BLaER1 (cell line): ENCODE measurements around the gene UBE3A.

Experiments used
- H3K27ac ChIP-seq: shearing (Covaris generic); formaldehyde crosslinking; 2 replicates; pipeline ENCODE4 v1.8.1; 2022
- H3K27me3 ChIP-seq: shearing (Covaris generic); formaldehyde crosslinking; 2 replicates; pipeline ENCODE4 v1.8.1; 2022
- H3K36me3 ChIP-seq: shearing (Covaris generic); formaldehyde crosslinking; 2 replicates; pipeline ENCODE4 v1.8.1; 2022
- H3K4me1 ChIP-seq: shearing (Covaris generic); formaldehyde crosslinking; 2 replicates; pipeline ENCODE4 v1.8.1; 2022
- H3K4me2 ChIP-seq: shearing (Covaris generic); formaldehyde crosslinking; 2 replicates; pipeline ENCODE4 v1.8.1; 2022
- H3K4me3 ChIP-seq: shearing (Covaris generic); formaldehyde crosslinking; 2 replicates; pipeline ENCODE4 v1.8.1; 2022
- H3K9ac ChIP-seq: shearing (Covaris generic); formaldehyde crosslinking; 2 replicates; pipeline ENCODE4 v1.8.1; 2022
- H3K9me3 ChIP-seq: shearing (Covaris generic); formaldehyde crosslinking; 2 replicates; pipeline ENCODE4 v1.8.1; 2022
- H4K20me1 ChIP-seq: shearing (Covaris generic); formaldehyde crosslinking; 2 replicates; pipeline ENCODE4 v1.8.1; 2022
- Cebpa-rat ChIP-seq: shearing (Covaris generic); IDR thresholded peaks from 2 replicates; pipeline ENCODE4 v1.8.1; 2022

UBE3A gene

DNA sequence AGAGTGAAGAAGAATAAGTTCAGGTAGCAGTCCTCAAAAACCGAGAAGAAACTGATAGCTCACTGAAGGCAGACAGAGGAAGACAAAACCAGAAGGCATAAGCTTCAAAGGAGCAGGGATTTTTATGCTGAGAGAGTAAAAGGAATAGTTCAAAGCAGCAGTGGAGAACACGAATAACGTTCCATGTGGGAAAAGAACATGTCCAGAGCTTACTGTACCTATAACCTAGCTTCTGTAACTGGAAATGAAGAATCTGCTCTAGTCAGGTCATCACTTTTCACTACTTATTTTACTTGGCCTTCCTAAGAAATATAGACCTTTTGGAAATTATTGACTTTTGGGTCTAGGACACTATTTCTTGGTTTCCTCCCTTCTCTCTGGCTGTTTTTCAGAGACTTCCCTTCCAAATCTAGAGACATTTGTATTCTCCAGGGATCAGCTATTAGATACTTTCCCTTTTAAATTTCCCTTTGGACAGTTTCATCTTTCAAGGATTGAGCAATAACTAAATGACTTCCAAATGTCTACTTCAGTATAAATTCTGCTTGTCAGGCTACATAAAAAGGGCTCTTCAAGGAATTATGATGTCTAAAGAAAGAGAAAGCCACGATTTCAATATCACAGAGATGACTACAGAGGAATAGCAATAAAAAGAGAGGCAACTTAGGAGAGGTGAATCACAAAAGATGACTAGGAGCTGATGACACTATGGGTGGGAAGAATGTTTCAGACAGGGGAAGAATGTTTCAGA, 46.7 kb downstream of the UBE3A start:
- H3K4me1 ChIP-seq: no peaks in the 10 kb centered on the region
- H3K4me3 ChIP-seq: no peak overlapping the region
- H4K20me1 ChIP-seq: peaks cover 38% of the 10 kb centered on the region
- H3K36me3 ChIP-seq: peaks cover 98% of the 10 kb centered on the region
- H3K9ac ChIP-seq: no peak overlapping the region
- H3K27ac ChIP-seq: no peak overlapping the region
- H3K9me3 ChIP-seq: peaks cover 47% of the 10 kb centered on the region
- TF ChIP-seq Cebpa-rat: no peak
- no peak overlapping the region for H3K4me2 ChIP-seq
- no peaks in the 10 kb centered on the region for H3K27me3 ChIP-seq

DNA sequence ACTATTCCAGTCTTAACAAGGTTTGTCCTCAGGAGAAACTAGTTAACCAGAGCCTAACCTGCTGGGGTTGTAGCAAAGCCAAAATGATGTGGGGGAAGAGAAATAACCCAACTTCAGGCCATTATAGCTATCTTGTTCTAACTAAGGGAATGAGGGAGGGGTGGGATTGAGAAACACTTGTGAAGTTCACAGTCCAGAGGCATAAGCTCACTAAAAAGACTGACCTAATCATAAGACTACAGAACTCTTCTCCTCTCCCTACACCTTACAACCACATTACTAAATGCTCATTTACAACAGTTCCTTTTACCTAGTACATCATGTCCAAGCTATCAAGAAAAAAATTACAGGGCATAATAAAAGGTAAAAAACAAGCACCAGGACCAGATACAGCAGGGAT, 52.8 kb downstream of the UBE3A start:
- H4K20me1 ChIP-seq: no peaks in the 10 kb centered on the region; the same call in 1 of the 2 replicates
- no peak overlapping the region for H3K4me2 ChIP-seq
- no peak overlapping the region for H3K4me3 ChIP-seq
- H3K36me3 ChIP-seq: peaks cover 94% of the 10 kb centered on the region
- H3K9me3 ChIP-seq: peaks cover 93% of the 10 kb centered on the region
- H3K27ac ChIP-seq: no peak overlapping the region
- H3K9ac ChIP-seq: no peak overlapping the region
- no peaks in the 10 kb centered on the region for H3K4me1 ChIP-seq
- H3K27me3 ChIP-seq: no peaks in the 10 kb centered on the region
- TF ChIP-seq Cebpa-rat: no peak

DNA sequence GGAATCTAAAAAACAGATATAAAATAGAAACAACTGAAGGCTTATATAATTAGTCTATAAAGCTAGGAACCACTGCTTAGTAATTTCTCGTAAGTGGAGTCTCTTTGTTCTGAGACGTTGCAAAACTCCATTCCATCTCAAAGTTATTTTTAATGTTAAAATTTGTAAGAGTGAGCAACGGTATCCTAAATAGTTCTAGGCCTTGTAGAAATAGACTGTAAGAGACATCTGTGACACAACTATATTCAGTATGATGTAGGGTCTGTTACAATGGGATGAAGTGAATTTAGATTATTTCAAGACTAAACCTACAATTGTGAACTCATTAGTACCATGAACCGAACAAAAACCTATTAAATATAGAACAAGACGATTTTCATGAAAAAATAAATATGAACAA, 57.2 kb downstream of the UBE3A start:
- Histone ChIP-seq H3K4me3 (no peak overlapping the region), H4K20me1 (peaks cover 8% of the 10 kb centered on the region)

DNA sequence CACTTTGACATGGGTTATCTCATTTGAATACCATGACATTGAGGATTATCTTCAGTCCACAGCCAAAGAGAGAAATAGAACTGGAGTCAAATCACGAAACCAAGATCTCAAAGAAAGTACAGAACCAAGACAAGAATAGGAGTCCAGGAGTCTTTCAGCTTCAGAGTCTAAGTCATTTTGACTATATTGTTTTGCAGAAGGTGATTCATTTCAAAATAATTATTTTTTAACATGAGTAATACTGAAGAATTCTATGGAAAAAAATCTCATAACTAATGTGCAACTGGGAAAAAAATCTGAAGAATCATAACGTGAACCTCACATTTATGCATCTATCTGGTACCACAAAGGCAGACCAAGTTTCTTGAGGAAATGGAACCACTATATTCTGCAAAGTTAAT, 60.3 kb downstream of the UBE3A start:
- no peak for TF ChIP-seq Cebpa-rat

More for the DNA sequence above, 57.2 kb downstream of the UBE3A start:
- Histone ChIP-seq H3K36me3 (peaks cover 89% of the 10 kb centered on the region), H3K4me2 (no peak overlapping the region), H3K9ac (no peak overlapping the region), H3K27me3 (no peaks in the 10 kb centered on the region), H3K27ac (no peak overlapping the region), H3K9me3 (peaks cover 79% of the 10 kb centered on the region), H3K4me1 (no peaks in the 10 kb centered on the region)
- TF ChIP-seq Cebpa-rat: no peak

DNA sequence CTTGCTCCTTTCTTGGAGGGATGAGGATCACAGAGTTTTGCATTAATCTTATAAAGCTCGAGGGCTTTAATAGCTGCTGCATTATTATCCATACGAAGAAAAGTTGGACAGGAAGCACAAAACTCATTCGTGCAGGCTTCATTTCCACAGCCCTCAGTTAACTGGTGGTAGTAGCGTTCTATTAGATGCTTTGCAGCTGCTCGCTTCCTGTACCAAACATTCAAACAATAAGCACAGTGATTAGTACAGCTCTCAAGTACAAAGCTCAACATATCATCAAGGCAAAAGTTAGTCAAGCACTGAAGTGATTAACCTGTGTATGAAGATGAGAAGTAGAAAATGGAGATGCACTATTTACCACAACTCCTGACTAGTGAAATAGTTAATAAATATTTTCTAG, 63.3 kb downstream of the UBE3A start:
- Histone ChIP-seq H3K36me3 (peaks cover 93% of the 10 kb centered on the region), H3K9me3 (peaks cover 27% of the 10 kb centered on the region)
- TF ChIP-seq Cebpa-rat: no peak

More for the DNA sequence above, 60.3 kb downstream of the UBE3A start:
- Histone ChIP-seq H4K20me1 (peaks cover 27% of the 10 kb centered on the region), H3K9ac (no peak overlapping the region), H3K4me2 (no peak overlapping the region), H3K4me3 (no peak overlapping the region), H3K4me1 (no peaks in the 10 kb centered on the region), H3K27ac (no peak overlapping the region), H3K9me3 (peaks cover 53% of the 10 kb centered on the region), H3K27me3 (no peaks in the 10 kb centered on the region), H3K36me3 (peaks cover 89% of the 10 kb centered on the region)

DNA sequence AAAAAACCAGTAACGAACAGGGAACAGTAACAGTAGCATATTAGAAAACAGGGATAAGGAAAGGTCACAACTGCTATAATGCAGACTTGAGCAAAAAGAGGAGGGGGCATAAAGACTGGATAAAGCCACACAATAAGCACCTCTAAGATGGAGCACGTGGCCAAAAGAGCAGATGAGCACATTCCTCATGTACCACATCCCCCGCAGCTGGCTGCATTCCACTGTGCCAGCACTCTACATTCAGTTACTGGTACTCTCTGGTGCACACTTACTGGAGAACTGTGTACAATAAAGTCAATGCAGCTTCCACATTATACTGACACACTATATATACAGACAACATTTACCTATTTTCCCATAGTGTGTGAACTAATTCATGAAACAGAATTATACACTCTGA, 64.7 kb downstream of the UBE3A start:
- no peak overlapping the region for H3K4me3 ChIP-seq

More for the DNA sequence above, 63.3 kb downstream of the UBE3A start:
- no peak overlapping the region for H3K4me2 ChIP-seq
- H3K9ac ChIP-seq: no peak overlapping the region
- H3K4me3 ChIP-seq: no peak overlapping the region
- H3K27me3 ChIP-seq: no peaks in the 10 kb centered on the region
- H3K27ac ChIP-seq: no peak overlapping the region
- H3K4me1 ChIP-seq: no peaks in the 10 kb centered on the region
- H4K20me1 ChIP-seq: peaks cover 27% of the 10 kb centered on the region

DNA sequence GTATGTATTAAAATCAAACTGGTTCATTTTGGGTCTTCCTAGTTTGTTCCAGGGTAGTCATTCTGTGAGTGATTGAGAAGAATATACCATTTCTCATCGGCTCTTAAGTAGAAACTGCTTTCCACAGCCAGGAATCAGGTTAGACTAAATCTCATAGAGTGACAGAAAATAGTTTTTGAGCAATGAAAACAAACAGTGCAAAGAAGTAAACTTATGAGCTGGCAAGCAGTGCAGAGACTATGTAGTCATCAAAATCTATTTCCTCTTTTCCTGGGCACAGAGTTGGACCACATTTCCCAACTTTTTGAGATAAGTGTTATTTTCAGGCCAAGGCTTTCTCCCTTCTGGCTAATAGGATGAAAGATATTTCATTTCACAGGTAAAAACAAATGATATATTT, 66.5 kb downstream of the UBE3A start:
- H3K4me2 ChIP-seq: no peak overlapping the region
- H3K27ac ChIP-seq: no peak overlapping the region
- H3K4me3 ChIP-seq: no peak overlapping the region
- no peak for TF ChIP-seq Cebpa-rat
- peaks cover 10% of the 10 kb centered on the region; the same call in 1 of the 2 replicates for H3K9me3 ChIP-seq
- no peaks in the 10 kb centered on the region for H3K27me3 ChIP-seq
- no peak overlapping the region for H3K9ac ChIP-seq
- no peaks in the 10 kb centered on the region for H3K4me1 ChIP-seq
- H4K20me1 ChIP-seq: peaks cover 32% of the 10 kb centered on the region
- H3K36me3 ChIP-seq: peaks cover 88% of the 10 kb centered on the region

More for the DNA sequence above, 64.7 kb downstream of the UBE3A start:
- H3K27me3 ChIP-seq: no peaks in the 10 kb centered on the region
- no peak for TF ChIP-seq Cebpa-rat
- no peak overlapping the region for H3K9ac ChIP-seq
- H3K27ac ChIP-seq: no peak overlapping the region
- peaks cover 18% of the 10 kb centered on the region; the same call in 1 of the 2 replicates for H3K9me3 ChIP-seq
- H3K4me2 ChIP-seq: no peak overlapping the region
- peaks cover 90% of the 10 kb centered on the region for H3K36me3 ChIP-seq
- peaks cover 28% of the 10 kb centered on the region for H4K20me1 ChIP-seq
- H3K4me1 ChIP-seq: no peaks in the 10 kb centered on the region

DNA sequence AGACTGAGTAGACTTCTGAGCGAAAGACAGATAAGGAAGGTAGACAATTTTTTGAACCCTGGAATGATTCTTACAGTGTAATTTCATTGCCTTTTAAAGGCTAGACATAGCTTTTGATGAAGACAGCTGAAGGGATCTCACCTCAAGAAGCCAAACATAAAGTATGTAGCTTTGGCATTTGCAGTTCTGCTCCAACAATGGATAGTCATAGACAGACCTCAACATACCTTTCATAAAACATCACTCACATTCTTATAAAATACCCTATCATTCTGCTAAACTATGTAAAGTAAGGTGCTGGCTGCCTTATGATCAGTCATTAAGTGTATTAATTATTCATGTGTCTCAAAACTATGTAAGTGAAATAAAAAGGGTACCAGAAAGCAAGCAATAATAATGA, 70.0 kb downstream of the UBE3A start:
- Histone ChIP-seq H3K4me1 (no peaks in the 10 kb centered on the region), H4K20me1 (peaks cover 6% of the 10 kb centered on the region; the same call in 1 of the 2 replicates), H3K4me2 (no peak overlapping the region), H3K9ac (no peak overlapping the region), H3K36me3 (peaks cover 79% of the 10 kb centered on the region), H3K4me3 (no peak overlapping the region), H3K27ac (no peak overlapping the region), H3K9me3 (peaks cover 18% of the 10 kb centered on the region), H3K27me3 (no peaks in the 10 kb centered on the region)
- TF ChIP-seq Cebpa-rat: no peak

DNA sequence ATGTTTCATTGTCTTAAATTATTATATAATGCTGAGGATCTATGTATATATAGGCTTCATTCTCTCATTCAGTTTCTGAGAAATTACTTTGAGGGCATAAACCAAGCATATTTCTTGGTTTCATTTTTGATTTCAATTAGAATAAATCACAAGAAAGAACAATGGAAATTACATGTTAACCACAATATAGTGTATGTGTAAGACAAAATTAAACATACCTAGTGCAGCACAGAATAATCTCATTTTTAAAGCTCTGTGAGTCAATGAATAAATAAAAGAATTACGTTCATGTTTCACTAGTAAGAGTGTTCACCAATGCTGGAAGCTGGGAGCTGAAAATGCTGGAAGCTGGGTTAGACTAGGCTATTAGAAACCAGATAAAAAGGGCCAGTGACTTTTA, 72.8 kb downstream of the UBE3A start:
- peaks cover 6% of the 10 kb centered on the region; the same call in 1 of the 2 replicates for H4K20me1 ChIP-seq
- no peak overlapping the region for H3K27ac ChIP-seq
- no peak overlapping the region for H3K9ac ChIP-seq
- peaks cover 18% of the 10 kb centered on the region for H3K9me3 ChIP-seq
- H3K4me2 ChIP-seq: no peak overlapping the region
- no peaks in the 10 kb centered on the region for H3K4me1 ChIP-seq
- H3K4me3 ChIP-seq: no peak overlapping the region
- no peak for TF ChIP-seq Cebpa-rat
- H3K36me3 ChIP-seq: peaks cover 67% of the 10 kb centered on the region
- H3K27me3 ChIP-seq: no peaks in the 10 kb centered on the region

DNA sequence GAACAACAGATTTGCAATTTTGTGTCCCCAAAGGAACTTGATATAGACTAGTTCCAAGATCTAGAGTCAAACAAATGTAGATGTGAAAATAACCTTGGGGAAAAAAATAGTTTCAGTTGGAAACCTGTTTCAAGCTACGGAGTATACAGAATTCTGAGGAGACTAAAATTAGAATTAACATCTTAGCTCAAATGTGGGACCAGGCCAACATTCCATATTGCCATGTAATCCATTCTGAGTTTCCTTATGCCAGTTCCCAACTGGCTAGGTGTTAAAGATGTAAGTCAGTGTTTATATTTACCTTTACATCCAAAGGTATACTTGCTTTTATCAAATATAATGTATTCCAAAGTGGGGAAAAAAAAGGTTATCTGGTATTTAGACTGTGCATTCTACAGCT, 76.3 kb downstream of the UBE3A start:
- Histone ChIP-seq H3K4me1 (no peaks in the 10 kb centered on the region), H3K4me2 (no peak overlapping the region), H3K36me3 (peaks cover 72% of the 10 kb centered on the region), H3K9me3 (peaks cover 13% of the 10 kb centered on the region), H3K9ac (no peak overlapping the region), H3K4me3 (no peak overlapping the region), H3K27me3 (no peaks in the 10 kb centered on the region), H4K20me1 (no peaks in the 10 kb centered on the region), H3K27ac (no peak overlapping the region)
- TF ChIP-seq Cebpa-rat: no peak
